Measurements from ENCODE around the gene MXD4. TPM values are rescaled to one million over a fixed set of nuclear protein-coding genes. Genes with fewer than 3 reads are reported as not detected.

Gene MXD4
- total RNA-seq, 1 experiment from 2014 or later, result 22.0 TPM

DNA sequence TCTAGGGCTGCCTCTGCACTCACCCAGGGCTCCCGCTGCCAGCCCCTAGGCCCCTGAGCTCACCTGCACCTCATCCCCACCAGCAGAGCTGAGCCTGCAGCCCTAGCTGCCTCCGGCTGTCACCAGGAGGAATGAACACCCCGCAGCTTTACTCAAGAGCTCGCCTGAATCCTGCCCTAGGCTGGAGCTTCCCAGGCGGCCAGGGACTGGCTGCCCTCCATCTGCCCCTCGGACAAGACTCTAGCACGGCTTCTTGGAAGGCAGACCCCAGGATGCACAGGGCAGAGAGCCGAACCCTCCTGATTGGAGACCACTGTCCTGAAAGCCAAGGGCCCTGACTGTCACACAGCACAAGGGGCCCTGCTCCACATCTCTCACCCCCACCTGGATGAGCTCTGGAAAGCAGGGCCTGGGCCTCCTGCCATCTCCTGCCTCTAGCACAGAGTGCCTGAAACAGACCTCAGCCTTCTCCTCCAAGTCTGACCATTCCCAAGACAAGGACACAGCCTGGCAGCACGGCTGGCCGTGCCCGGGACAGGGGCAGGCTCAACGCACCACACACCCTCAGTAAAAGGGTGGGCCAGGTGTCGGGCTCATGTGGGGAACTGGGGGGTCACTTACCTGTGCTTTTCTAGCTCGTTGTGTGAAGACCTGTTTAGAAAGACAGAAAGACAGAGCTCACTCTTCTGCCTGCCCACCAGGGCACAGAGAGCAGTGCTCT is 4.4 kb downstream of the MXD4 start:
- H3K4me3 ChIP-seq (replicated peaks in 1 of 2; ENCODE audit: low read depth in 1 of 2, low read length in 2 of 2), result no peak overlapping the region
- ChIA-PET POLR2A (interaction anchor here (0.6 kb wide), 1 partner anchor 836 kb away, joined by 4 read pairs; no protein-coding TSS in a partner anchor), CTCF (no interaction called here), RAD21 (ENCODE audit: low non-redundant PET in 1 of 2, low total read pairs in 2 of 2, uncharacterized antibody in 2 of 2, unreplicated experiment in 2 of 2) (no interaction called here)
- no peak overlapping the region for H3K4me2 ChIP-seq (ENCODE audit: low read length)
- ATAC-seq, result no peak
- TF ChIP-seq EZH2 (IDR thresholded peaks at IDR 0.05) (no peak), SP1 (IDR thresholded peaks at IDR 0.05; ENCODE audit: low read depth) (no peak)
- TF ChIP-seq, protein P1, sequence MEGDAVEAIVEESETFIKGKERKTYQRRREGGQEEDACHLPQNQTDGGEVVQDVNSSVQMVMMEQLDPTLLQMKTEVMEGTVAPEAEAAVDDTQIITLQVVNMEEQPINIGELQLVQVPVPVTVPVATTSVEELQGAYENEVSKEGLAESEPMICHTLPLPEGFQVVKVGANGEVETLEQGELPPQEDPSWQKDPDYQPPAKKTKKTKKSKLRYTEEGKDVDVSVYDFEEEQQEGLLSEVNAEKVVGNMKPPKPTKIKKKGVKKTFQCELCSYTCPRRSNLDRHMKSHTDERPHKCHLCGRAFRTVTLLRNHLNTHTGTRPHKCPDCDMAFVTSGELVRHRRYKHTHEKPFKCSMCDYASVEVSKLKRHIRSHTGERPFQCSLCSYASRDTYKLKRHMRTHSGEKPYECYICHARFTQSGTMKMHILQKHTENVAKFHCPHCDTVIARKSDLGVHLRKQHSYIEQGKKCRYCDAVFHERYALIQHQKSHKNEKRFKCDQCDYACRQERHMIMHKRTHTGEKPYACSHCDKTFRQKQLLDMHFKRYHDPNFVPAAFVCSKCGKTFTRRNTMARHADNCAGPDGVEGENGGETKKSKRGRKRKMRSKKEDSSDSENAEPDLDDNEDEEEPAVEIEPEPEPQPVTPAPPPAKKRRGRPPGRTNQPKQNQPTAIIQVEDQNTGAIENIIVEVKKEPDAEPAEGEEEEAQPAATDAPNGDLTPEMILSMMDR (IDR thresholded peaks at IDR 0.05 in 2 of 3, conservative IDR thresholded peaks at IDR 0.05 in 1 of 3; ENCODE audit: borderline replicate concordance in 1 of 3, insufficient read depth in 1 of 3, low read depth in 2 of 3, low read length in 2 of 3), result no peak
- H3K9ac ChIP-seq (ENCODE audit: low read length), result no peak overlapping the region
- no peaks in the 10 kb centered on the region for H3K9me2 ChIP-seq (ENCODE audit: insufficient read depth)
- H3K4me1 ChIP-seq (ENCODE audit: control insufficient read depth in 1 of 2, insufficient read depth in 2 of 2, low read length in 2 of 2), result peaks cover 6 to 10% of the 10 kb centered on the region in 2 experiments; a peak in 2 of 4 replicates
- H3K27me3 ChIP-seq (ENCODE audit: insufficient read depth, low read length), result no peaks in the 10 kb centered on the region
- H3K36me3 ChIP-seq (ENCODE audit: control insufficient read depth in 1 of 2, insufficient read depth in 2 of 2, low read length in 2 of 2), result no peaks in the 10 kb centered on the region
- H4K20me1 ChIP-seq (ENCODE audit: insufficient read depth), result no peaks in the 10 kb centered on the region
- no TSS peak for BruUV-seq (replicated peaks)
- intact Hi-C loops (cut with micrococcal nuclease), result no loop called here
- no peak overlapping the region for H3K27ac ChIP-seq (ENCODE audit: low read depth, low read length)
- no peaks in the 10 kb centered on the region for H3K79me2 ChIP-seq (ENCODE audit: insufficient read depth, low read length)
- no peak for DNase-seq (ENCODE audit: low read depth, low spot score)
- H3K9me3 ChIP-seq (ENCODE audit: control insufficient read depth in 1 of 2, insufficient read depth in 1 of 2, low read depth in 1 of 2, low read length in 2 of 2), result no peaks in the 10 kb centered on the region
- no peak overlapping the region for H2AFZ ChIP-seq (ENCODE audit: low read depth, low read length, poor library complexity, severe bottlenecking)

DNA sequence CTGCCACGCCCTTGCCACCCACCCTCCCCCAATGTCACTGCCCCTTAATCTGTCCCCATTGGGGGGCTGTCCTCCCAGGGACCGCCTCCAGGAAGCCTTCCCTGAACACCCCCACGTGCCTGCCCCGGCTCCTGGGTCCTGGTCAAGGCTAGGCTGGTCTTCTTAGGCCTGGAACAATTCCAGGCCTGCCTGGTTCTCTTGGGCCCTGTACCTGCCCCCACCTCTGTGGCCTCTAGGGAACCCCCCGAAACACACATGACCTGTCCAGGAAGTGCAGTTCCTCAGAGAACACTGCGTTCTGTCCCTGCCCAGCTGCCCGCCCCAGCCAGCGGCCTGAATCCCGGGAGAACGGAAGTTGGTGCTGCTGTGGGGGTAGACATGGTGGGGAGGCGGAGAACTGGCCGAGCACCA is 5.1 kb downstream of the MXD4 start:
- no peaks in the 10 kb centered on the region for H3K36me3 ChIP-seq (ENCODE audit: control insufficient read depth in 1 of 2, insufficient read depth in 2 of 2, low read length in 2 of 2)

More for the DNA sequence above, 5.1 kb downstream of the MXD4 start:
- no peak for DNase-seq (ENCODE audit: low read depth, low spot score)
- H3K4me2 ChIP-seq (ENCODE audit: low read length), result no peak overlapping the region
- H3K27ac ChIP-seq (ENCODE audit: low read depth, low read length), result no peak overlapping the region
- TF ChIP-seq JUND (IDR thresholded peaks at IDR 0.05) (no peak), TCF7L2 (IDR thresholded peaks at IDR 0.05; ENCODE audit: borderline replicate concordance, extremely low read depth, insufficient read depth, insufficient read length) (no peak), YY1 (IDR thresholded peaks at IDR 0.05; ENCODE audit: extremely low read depth, insufficient replicate concordance, low read depth, low read length) (no peak), CBX3 (IDR thresholded peaks at IDR 0.05; ENCODE audit: low read depth) (no peak), SP1 (IDR thresholded peaks at IDR 0.05; ENCODE audit: low read depth) (no peak), EZH2phosphoT487 (IDR thresholded peaks at IDR 0.05; ENCODE audit: borderline replicate concordance) (no peak)
- TF ChIP-seq, protein P2, sequence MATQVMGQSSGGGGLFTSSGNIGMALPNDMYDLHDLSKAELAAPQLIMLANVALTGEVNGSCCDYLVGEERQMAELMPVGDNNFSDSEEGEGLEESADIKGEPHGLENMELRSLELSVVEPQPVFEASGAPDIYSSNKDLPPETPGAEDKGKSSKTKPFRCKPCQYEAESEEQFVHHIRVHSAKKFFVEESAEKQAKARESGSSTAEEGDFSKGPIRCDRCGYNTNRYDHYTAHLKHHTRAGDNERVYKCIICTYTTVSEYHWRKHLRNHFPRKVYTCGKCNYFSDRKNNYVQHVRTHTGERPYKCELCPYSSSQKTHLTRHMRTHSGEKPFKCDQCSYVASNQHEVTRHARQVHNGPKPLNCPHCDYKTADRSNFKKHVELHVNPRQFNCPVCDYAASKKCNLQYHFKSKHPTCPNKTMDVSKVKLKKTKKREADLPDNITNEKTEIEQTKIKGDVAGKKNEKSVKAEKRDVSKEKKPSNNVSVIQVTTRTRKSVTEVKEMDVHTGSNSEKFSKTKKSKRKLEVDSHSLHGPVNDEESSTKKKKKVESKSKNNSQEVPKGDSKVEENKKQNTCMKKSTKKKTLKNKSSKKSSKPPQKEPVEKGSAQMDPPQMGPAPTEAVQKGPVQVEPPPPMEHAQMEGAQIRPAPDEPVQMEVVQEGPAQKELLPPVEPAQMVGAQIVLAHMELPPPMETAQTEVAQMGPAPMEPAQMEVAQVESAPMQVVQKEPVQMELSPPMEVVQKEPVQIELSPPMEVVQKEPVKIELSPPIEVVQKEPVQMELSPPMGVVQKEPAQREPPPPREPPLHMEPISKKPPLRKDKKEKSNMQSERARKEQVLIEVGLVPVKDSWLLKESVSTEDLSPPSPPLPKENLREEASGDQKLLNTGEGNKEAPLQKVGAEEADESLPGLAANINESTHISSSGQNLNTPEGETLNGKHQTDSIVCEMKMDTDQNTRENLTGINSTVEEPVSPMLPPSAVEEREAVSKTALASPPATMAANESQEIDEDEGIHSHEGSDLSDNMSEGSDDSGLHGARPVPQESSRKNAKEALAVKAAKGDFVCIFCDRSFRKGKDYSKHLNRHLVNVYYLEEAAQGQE (IDR thresholded peaks at IDR 0.05; ENCODE audit: low read depth), result no peak
- TF ChIP-seq, protein P3, sequence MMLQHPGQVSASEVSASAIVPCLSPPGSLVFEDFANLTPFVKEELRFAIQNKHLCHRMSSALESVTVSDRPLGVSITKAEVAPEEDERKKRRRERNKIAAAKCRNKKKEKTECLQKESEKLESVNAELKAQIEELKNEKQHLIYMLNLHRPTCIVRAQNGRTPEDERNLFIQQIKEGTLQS (IDR thresholded peaks at IDR 0.05), result no peak
- H3K9me3 ChIP-seq (ENCODE audit: control insufficient read depth in 1 of 2, insufficient read depth in 1 of 2, low read depth in 1 of 2, low read length in 2 of 2), result no peaks in the 10 kb centered on the region
- intact Hi-C loops (cut with micrococcal nuclease), result no loop called here
- H2AFZ ChIP-seq (ENCODE audit: low read depth, low read length, poor library complexity, severe bottlenecking), result no peak overlapping the region
- H3K9ac ChIP-seq (ENCODE audit: low read length), result no peak overlapping the region
- no peaks in the 10 kb centered on the region for H3K79me2 ChIP-seq (ENCODE audit: insufficient read depth, low read length)
- ChIA-PET POLR2A (no interaction called here), RAD21 (ENCODE audit: low non-redundant PET in 1 of 2, low total read pairs in 2 of 2, uncharacterized antibody in 2 of 2, unreplicated experiment in 2 of 2) (no interaction called here), CTCF (no interaction called here)
- H4K20me1 ChIP-seq (ENCODE audit: insufficient read depth), result no peaks in the 10 kb centered on the region
- no peak for ATAC-seq
- H3K4me1 ChIP-seq (ENCODE audit: control insufficient read depth in 1 of 2, insufficient read depth in 2 of 2, low read length in 2 of 2), result peaks cover 5 to 8% of the 10 kb centered on the region in 2 experiments; a peak in 2 of 4 replicates
- H3K9me2 ChIP-seq (ENCODE audit: insufficient read depth), result no peaks in the 10 kb centered on the region
- H3K4me3 ChIP-seq (replicated peaks in 1 of 2; ENCODE audit: low read depth in 1 of 2, low read length in 2 of 2), result no peak overlapping the region
- no TSS peak for BruUV-seq (replicated peaks)
- H3K27me3 ChIP-seq (ENCODE audit: insufficient read depth, low read length), result no peaks in the 10 kb centered on the region
